Activated CD4-positive, alpha-beta T cell treated with anti-CD3 and anti-CD28 coated beads, Interleukin-2, amount 10 ng/mL, durations not matched to agents 7 days and 5 days (primary cell): Measurements from ENCODE around the gene ATP1A4. TPM values are rescaled to one million over a fixed set of nuclear protein-coding genes. Genes with fewer than 3 reads are reported as not detected.

ENCODE experiments used
- CTCF ChIA-PET: fragments of 350-600 bp; sonication (Branson Sonifier 250); formaldehyde crosslinking; loops from one replicate; lab custom pipeline; 2021; ENCODE audit warnings: antibody characterized with exemption; lab: Charles Lee
- POLR2A ChIA-PET: fragments of 350-600 bp; sonication (Branson Sonifier 250); formaldehyde crosslinking; loops from one replicate; lab custom pipeline; 2021; ENCODE audit warnings: antibody characterized with exemption; lab: Charles Lee
- DNase-seq: peaks from one replicate; pipeline ENCODE4 v3.0.0-alpha.2; 2020
- H3K27ac Mint-ChIP-seq: one replicate; pipeline ENCODE4 v1.8.0; 2021; ENCODE audit warnings: mild to moderate bottlenecking, moderate library complexity, mixed read lengths
- H3K27me3 Mint-ChIP-seq: one replicate; pipeline ENCODE4 v1.8.0; 2021; ENCODE audit warnings: mixed read lengths
- H3K36me3 Mint-ChIP-seq: one replicate; pipeline ENCODE4 v1.8.0; 2021; ENCODE audit warnings: low read depth, mixed read lengths
- H3K4me1 Mint-ChIP-seq: one replicate; pipeline ENCODE4 v1.8.0; 2021; ENCODE audit warnings: mixed read lengths
- H3K4me3 Mint-ChIP-seq: one replicate; pipeline ENCODE4 v1.8.0; 2021; ENCODE audit warnings: mild to moderate bottlenecking, moderate library complexity, mixed read lengths
- H3K9me3 Mint-ChIP-seq: one replicate; pipeline ENCODE4 v1.8.0; 2021; ENCODE audit warnings: mixed read lengths
- total RNA-seq, 2 experiments: library from RNA; stranded (reverse); gene quantifications; one replicate each; pipeline ENCODE4 v1.2.3, GENCODE V29; 2021

The ATP1A4 gene
- total RNA-seq, 2 experiments from 2014 or later, result not detected

- DNase-seq, result no peak
- peaks cover 17% of the 10 kb centered on the region for H3K27me3 Mint-ChIP-seq
- H3K27ac Mint-ChIP-seq, result no peak overlapping the region
- no peak overlapping the region for H3K4me3 Mint-ChIP-seq
- no peaks in the 10 kb centered on the region for H3K4me1 Mint-ChIP-seq
- ChIA-PET POLR2A (no interaction called here), CTCF (no interaction called here)
- H3K9me3 Mint-ChIP-seq, result no peaks in the 10 kb centered on the region
- no peaks in the 10 kb centered on the region for H3K36me3 Mint-ChIP-seq
Observed at GRCh38 chr1:160136121-160136925, 15.1 kb upstream of the ATP1A4 start.

GRCh38 chr1:160136926-160137200 is 14.5 kb upstream of the ATP1A4 start:
- Mint-ChIP-seq H3K27ac (no peak overlapping the region), H3K27me3 (peaks cover 16% of the 10 kb centered on the region), H3K9me3 (no peaks in the 10 kb centered on the region), H3K36me3 (no peaks in the 10 kb centered on the region), H3K4me3 (no peak overlapping the region), H3K4me1 (no peaks in the 10 kb centered on the region)
- no peak for DNase-seq
- ChIA-PET CTCF (no interaction called here), POLR2A (no interaction called here)

DNA sequence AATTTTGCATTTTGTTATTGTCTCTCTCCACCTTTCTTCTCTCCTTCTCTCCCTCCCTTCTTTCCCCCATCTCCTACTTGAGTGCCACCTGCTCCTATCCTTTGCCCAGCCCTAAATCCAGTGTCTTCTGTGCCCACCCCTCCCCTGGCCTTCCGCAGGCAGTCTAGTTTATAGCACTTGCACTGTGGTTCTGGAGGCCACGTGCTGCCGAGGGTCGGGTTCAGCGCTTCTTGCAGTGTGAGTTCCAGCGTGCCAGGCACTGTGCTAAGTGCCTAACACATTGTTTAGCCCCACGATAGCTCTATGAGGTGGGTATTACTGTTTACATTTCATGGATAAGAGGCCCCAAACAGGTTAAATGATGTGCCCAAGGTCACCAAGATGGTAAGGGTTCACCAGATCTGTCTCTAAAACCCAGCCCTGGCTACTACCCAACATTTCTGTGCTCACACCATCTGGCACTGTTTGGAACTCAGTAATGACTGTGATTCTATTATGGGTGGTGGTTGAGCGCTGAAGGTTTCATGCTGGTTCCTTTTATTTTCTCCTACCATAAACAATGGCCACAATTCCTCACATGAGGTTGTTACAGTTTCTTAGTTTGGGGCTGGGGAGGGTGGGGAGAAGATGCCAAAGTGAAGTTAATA is 14.1 kb upstream of the ATP1A4 start:
- CTCF ChIA-PET, result interaction anchor here (1.2 kb wide), 1 partner anchor 235 kb away, joined by 3 read pairs; no protein-coding TSS in a partner anchor
- POLR2A ChIA-PET, result no interaction called here
- Mint-ChIP-seq H3K4me1 (no peaks in the 10 kb centered on the region), H3K27me3 (peaks cover 14% of the 10 kb centered on the region), H3K27ac (no peak overlapping the region), H3K9me3 (no peaks in the 10 kb centered on the region), H3K36me3 (no peaks in the 10 kb centered on the region), H3K4me3 (no peak overlapping the region)
- no peak for DNase-seq

DNA sequence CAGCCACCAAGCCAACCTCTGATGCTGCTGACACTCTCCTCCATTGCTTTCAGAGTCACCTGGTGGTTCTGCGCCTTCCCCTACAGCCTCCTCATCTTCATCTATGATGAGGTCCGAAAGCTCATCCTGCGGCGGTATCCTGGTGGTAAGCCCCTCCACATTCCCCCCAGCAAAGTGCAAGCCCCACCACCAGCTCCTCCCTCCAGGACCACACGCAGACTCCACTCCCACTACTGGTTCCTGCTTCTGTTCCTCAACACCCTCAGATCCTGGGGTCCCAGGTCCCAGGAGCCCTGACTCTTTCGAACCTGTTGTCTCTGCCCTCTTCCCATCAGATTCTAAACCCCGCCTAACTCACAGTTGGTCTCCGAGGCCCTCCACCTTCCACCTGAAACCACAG is 11.6 kb upstream of the ATP1A4 start:
- CTCF ChIA-PET, result no interaction called here
- DNase-seq, result no peak
- H3K36me3 Mint-ChIP-seq, result no peaks in the 10 kb centered on the region
- H3K4me1 Mint-ChIP-seq, result no peaks in the 10 kb centered on the region
- no peaks in the 10 kb centered on the region for H3K9me3 Mint-ChIP-seq
- H3K27ac Mint-ChIP-seq, result no peak overlapping the region
- no peak overlapping the region for H3K4me3 Mint-ChIP-seq
- POLR2A ChIA-PET, result no interaction called here
- H3K27me3 Mint-ChIP-seq, result peaks cover 9% of the 10 kb centered on the region

DNA sequence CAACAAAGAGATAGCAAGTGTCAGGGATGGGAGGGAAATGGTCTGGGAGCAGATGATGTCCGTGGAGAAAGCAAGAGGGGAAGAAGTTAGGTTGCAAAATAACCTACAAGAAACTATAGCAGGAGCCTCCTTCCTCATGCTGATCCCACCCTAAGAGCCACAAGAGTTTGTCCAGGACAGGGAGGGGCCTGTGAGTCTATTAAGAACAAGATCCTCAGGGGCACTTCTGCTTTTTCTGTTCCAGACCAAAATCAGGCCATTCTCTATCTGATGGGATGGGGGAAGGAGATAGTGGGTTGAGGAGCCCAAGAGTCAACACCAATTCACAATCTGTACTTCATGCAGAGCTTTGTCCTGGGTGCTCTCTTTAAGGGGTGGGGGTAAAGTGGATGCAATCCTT is 7.7 kb upstream of the ATP1A4 start:
- H3K27me3 Mint-ChIP-seq, result peaks cover 13% of the 10 kb centered on the region
- POLR2A ChIA-PET, result no interaction called here

GRCh38 chr1:160144921-160145320 is 6.5 kb upstream of the ATP1A4 start:
- POLR2A ChIA-PET, result no interaction called here
- H3K27ac Mint-ChIP-seq, result no peak overlapping the region
- H3K4me3 Mint-ChIP-seq, result no peak overlapping the region
- no peaks in the 10 kb centered on the region for H3K36me3 Mint-ChIP-seq
- peaks cover 15% of the 10 kb centered on the region for H3K27me3 Mint-ChIP-seq
- H3K9me3 Mint-ChIP-seq, result no peaks in the 10 kb centered on the region
- no peaks in the 10 kb centered on the region for H3K4me1 Mint-ChIP-seq
- CTCF ChIA-PET, result no interaction called here
- no peak for DNase-seq

More for the DNA sequence above, 7.7 kb upstream of the ATP1A4 start:
- DNase-seq, result no peak
- Mint-ChIP-seq H3K4me3 (no peak overlapping the region), H3K4me1 (no peaks in the 10 kb centered on the region), H3K36me3 (no peaks in the 10 kb centered on the region), H3K27ac (no peak overlapping the region), H3K9me3 (no peaks in the 10 kb centered on the region)
- CTCF ChIA-PET, result no interaction called here

- no peaks in the 10 kb centered on the region for H3K4me1 Mint-ChIP-seq
- CTCF ChIA-PET, result no interaction called here
- POLR2A ChIA-PET, result no interaction called here
- peaks cover 17% of the 10 kb centered on the region for H3K27me3 Mint-ChIP-seq
- no peak overlapping the region for H3K27ac Mint-ChIP-seq
- H3K36me3 Mint-ChIP-seq, result no peaks in the 10 kb centered on the region
- H3K9me3 Mint-ChIP-seq, result no peaks in the 10 kb centered on the region
- no peak overlapping the region for H3K4me3 Mint-ChIP-seq
- no peak for DNase-seq
Observed at GRCh38 chr1:160146107-160146506, 5.3 kb upstream of the ATP1A4 start.

- H3K4me1 Mint-ChIP-seq, result no peaks in the 10 kb centered on the region
- H3K27me3 Mint-ChIP-seq, result peaks cover 13% of the 10 kb centered on the region
- H3K36me3 Mint-ChIP-seq, result no peaks in the 10 kb centered on the region
- no peak overlapping the region for H3K4me3 Mint-ChIP-seq
- no peaks in the 10 kb centered on the region for H3K9me3 Mint-ChIP-seq
- no peak overlapping the region for H3K27ac Mint-ChIP-seq
- POLR2A ChIA-PET, result no interaction called here
- CTCF ChIA-PET, result no interaction called here
- DNase-seq, result no peak
Observed at GRCh38 chr1:160148121-160148520, 3.3 kb upstream of the ATP1A4 start.

GRCh38 chr1:160149233-160149632 is 2.2 kb upstream of the ATP1A4 start:
- H3K4me1 Mint-ChIP-seq, result no peaks in the 10 kb centered on the region
- H3K27me3 Mint-ChIP-seq, result peaks cover 9% of the 10 kb centered on the region
- ChIA-PET CTCF (no interaction called here), POLR2A (no interaction called here)
- no peaks in the 10 kb centered on the region for H3K36me3 Mint-ChIP-seq
- no peak overlapping the region for H3K4me3 Mint-ChIP-seq
- H3K9me3 Mint-ChIP-seq, result no peaks in the 10 kb centered on the region
- DNase-seq, result no peak
- no peak overlapping the region for H3K27ac Mint-ChIP-seq

GRCh38 chr1:160149716-160150115 is 1.7 kb upstream of the ATP1A4 start:
- H3K9me3 Mint-ChIP-seq, result no peaks in the 10 kb centered on the region
- ChIA-PET CTCF (interaction anchor here (1.3 kb wide), 1 partner anchor 12 kb away, joined by 3 read pairs; no protein-coding TSS in a partner anchor), POLR2A (no interaction called here)
- no peak for DNase-seq
- no peak overlapping the region for H3K27ac Mint-ChIP-seq
- H3K27me3 Mint-ChIP-seq, result peaks cover 9% of the 10 kb centered on the region
- no peaks in the 10 kb centered on the region for H3K36me3 Mint-ChIP-seq
- H3K4me1 Mint-ChIP-seq, result no peaks in the 10 kb centered on the region
- H3K4me3 Mint-ChIP-seq, result no peak overlapping the region

DNA sequence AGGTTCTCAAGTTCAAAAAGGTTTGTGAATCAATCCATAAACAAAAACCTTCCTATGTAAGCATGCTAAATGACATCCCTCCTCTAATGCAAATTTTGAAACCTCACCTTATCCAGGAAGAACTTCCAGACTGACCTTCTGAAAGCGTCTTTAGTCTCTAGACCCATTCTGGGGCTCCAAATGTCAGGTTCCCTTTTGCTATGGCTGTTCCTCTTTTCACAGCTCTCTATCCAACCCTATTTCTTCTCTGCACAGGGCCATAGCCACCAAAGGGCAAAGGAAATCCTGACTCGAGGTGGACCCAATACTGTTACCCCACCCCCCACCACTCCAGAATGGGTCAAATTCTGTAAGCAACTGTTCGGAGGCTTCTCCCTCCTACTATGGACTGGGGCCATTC is 3.4 kb downstream of the ATP1A4 start:
- Mint-ChIP-seq H3K27me3 (peaks cover 17% of the 10 kb centered on the region), H3K27ac (no peak overlapping the region), H3K9me3 (no peaks in the 10 kb centered on the region), H3K4me1 (no peaks in the 10 kb centered on the region), H3K36me3 (no peaks in the 10 kb centered on the region), H3K4me3 (no peak overlapping the region)
- DNase-seq, result no peak
- ChIA-PET POLR2A (no interaction called here), CTCF (no interaction called here)

DNA sequence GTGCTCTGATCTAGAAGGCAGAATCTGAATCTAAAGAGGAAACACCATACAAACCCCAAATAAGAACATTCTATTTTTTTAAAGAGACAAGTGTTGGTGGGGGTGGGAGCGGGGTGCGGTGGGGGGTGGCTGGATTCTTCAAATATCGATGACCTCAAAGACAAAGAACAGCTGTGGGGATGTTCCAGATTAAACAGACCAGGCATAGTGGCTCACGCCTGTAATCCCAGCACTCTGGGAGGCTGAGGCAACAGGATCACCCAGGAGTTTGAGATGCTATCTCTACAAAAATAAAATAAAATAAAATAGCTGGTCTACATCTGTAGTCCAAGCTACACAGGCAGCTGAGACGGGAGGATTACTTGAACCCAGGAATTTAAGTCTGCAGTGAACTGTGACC is 5.0 kb downstream of the ATP1A4 start:
- ChIA-PET POLR2A (no interaction called here), CTCF (no interaction called here)
- no peak overlapping the region for H3K27ac Mint-ChIP-seq
- no peaks in the 10 kb centered on the region for H3K4me1 Mint-ChIP-seq
- no peaks in the 10 kb centered on the region for H3K36me3 Mint-ChIP-seq
- no peaks in the 10 kb centered on the region for H3K9me3 Mint-ChIP-seq
- no peak overlapping the region for H3K4me3 Mint-ChIP-seq
- peaks cover 15% of the 10 kb centered on the region for H3K27me3 Mint-ChIP-seq
- DNase-seq, result no peak

DNA sequence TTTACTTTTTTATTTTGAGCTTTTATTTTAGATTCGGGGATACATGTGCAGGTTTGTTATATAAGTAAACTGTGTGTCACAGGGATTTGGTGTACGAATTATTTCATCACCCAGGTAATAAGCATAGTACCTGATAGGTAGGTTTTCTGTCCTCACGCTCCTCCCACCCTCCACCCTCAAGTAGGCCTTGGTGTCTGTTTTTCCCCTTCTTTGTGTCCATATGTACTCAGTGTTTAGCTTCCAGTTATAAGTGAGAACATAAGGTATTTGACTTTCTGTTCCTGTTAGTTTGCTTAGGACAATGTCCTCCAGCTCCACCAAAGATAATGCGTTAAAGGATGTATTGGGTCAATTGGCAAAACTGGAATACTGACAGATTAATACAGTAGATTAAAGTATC is 5.8 kb downstream of the ATP1A4 start:
- peaks cover 18% of the 10 kb centered on the region for H3K27me3 Mint-ChIP-seq
- CTCF ChIA-PET, result no interaction called here
- DNase-seq, result no peak
- no peaks in the 10 kb centered on the region for H3K4me1 Mint-ChIP-seq
- H3K27ac Mint-ChIP-seq, result no peak overlapping the region
- POLR2A ChIA-PET, result no interaction called here
- no peaks in the 10 kb centered on the region for H3K9me3 Mint-ChIP-seq
- no peak overlapping the region for H3K4me3 Mint-ChIP-seq
- no peaks in the 10 kb centered on the region for H3K36me3 Mint-ChIP-seq
